ENCODE results near the gene TRIP13. TPM values are rescaled to one million over a fixed set of nuclear protein-coding genes. Genes with fewer than 3 reads are reported as not detected.
"Not testable (repeated sequence)": the region's sequence is repeated elsewhere in the genome, so short reads cannot be mapped to it uniquely, and the experiment has no call there.

TRIP13 gene
- total RNA-seq, 1 donor from 2014 or later = 3.9 TPM

- Mint-ChIP-seq H3K27ac (ENCODE audit: unreplicated experiment) (no peak overlapping the region), H3K9me3 (ENCODE audit: unreplicated experiment) (peaks cover 7% of the 10 kb centered on the region), H3K36me3 (ENCODE audit: unreplicated experiment) (peaks cover 15% of the 10 kb centered on the region), H3K4me1 (ENCODE audit: low read depth, unreplicated experiment) (peaks cover 8% of the 10 kb centered on the region), H3K4me3 (ENCODE audit: unreplicated experiment) (peak overlapping the region; percentile 61), H3K27me3 (ENCODE audit: unreplicated experiment) (peaks cover 8% of the 10 kb centered on the region)
- DNase-seq = no peak
- peak; percentile 4 for TF ChIP-seq CTCF (IDR thresholded peaks at IDR 0.05; ENCODE audit: partially characterized antibody, unreplicated experiment)
These were observed 34.7 kb downstream of the TRIP13 start for GRCh38 chr5:927172-928015.

- DNase-seq; H3K27me3 Mint-ChIP-seq (ENCODE audit: unreplicated experiment); H3K27ac Mint-ChIP-seq (ENCODE audit: unreplicated experiment); H3K9me3 Mint-ChIP-seq (ENCODE audit: unreplicated experiment); H3K4me3 Mint-ChIP-seq (ENCODE audit: unreplicated experiment); H3K4me1 Mint-ChIP-seq (ENCODE audit: low read depth, unreplicated experiment): not testable (repeated sequence)
- peaks cover 22% of the 10 kb centered on the region for H3K36me3 Mint-ChIP-seq (ENCODE audit: unreplicated experiment)
These were observed 36.5 kb downstream of the TRIP13 start for GRCh38 chr5:929182-929581.

GRCh38 chr5:929596-929995 is 36.9 kb downstream of the TRIP13 start:
- no peak overlapping the region for H3K27ac Mint-ChIP-seq (ENCODE audit: unreplicated experiment)
- no peak overlapping the region for H3K4me3 Mint-ChIP-seq (ENCODE audit: unreplicated experiment)
- DNase-seq = no peak
- TF ChIP-seq CTCF (IDR thresholded peaks at IDR 0.05; ENCODE audit: partially characterized antibody, unreplicated experiment) = no peak
- H3K9me3 Mint-ChIP-seq (ENCODE audit: unreplicated experiment) = peaks cover 8% of the 10 kb centered on the region
- peaks cover 22% of the 10 kb centered on the region for H3K36me3 Mint-ChIP-seq (ENCODE audit: unreplicated experiment)
- H3K27me3 Mint-ChIP-seq (ENCODE audit: unreplicated experiment) = peaks cover 8% of the 10 kb centered on the region
- peaks cover 7% of the 10 kb centered on the region for H3K4me1 Mint-ChIP-seq (ENCODE audit: low read depth, unreplicated experiment)

GRCh38 chr5:930866-931265 is 38.2 kb downstream of the TRIP13 start:
- no peak overlapping the region for H3K4me3 Mint-ChIP-seq (ENCODE audit: unreplicated experiment)
- H3K36me3 Mint-ChIP-seq (ENCODE audit: unreplicated experiment) = peaks cover 22% of the 10 kb centered on the region
- no peak for DNase-seq
- TF ChIP-seq CTCF (IDR thresholded peaks at IDR 0.05; ENCODE audit: partially characterized antibody, unreplicated experiment) = no peak
- H3K27ac Mint-ChIP-seq (ENCODE audit: unreplicated experiment) = no peak overlapping the region
- H3K4me1 Mint-ChIP-seq (ENCODE audit: low read depth, unreplicated experiment) = peaks cover 7% of the 10 kb centered on the region
- peaks cover 8% of the 10 kb centered on the region for H3K27me3 Mint-ChIP-seq (ENCODE audit: unreplicated experiment)
- peaks cover 8% of the 10 kb centered on the region for H3K9me3 Mint-ChIP-seq (ENCODE audit: unreplicated experiment)

GRCh38 chr5:931570-932145 is 39.0 kb downstream of the TRIP13 start:
- TF ChIP-seq CTCF (IDR thresholded peaks at IDR 0.05; ENCODE audit: partially characterized antibody, unreplicated experiment) = no peak
- Mint-ChIP-seq H3K4me3 (ENCODE audit: unreplicated experiment) (no peak overlapping the region), H3K4me1 (ENCODE audit: low read depth, unreplicated experiment) (peaks cover 4% of the 10 kb centered on the region)

More at GRCh38 chr5:931570-932145, 39.0 kb downstream of the TRIP13 start:
- DNase-seq = no peak
- peaks cover 22% of the 10 kb centered on the region for H3K36me3 Mint-ChIP-seq (ENCODE audit: unreplicated experiment)
- no peak overlapping the region for H3K27ac Mint-ChIP-seq (ENCODE audit: unreplicated experiment)
- H3K27me3 Mint-ChIP-seq (ENCODE audit: unreplicated experiment) = peaks cover 4% of the 10 kb centered on the region
- peaks cover 5% of the 10 kb centered on the region for H3K9me3 Mint-ChIP-seq (ENCODE audit: unreplicated experiment)

Measured in glutamatergic neuron (in vitro differentiated cells).